GM21381 (cell line): ENCODE results near the gene AMY2B.
A peak's percentile ranks its signal among the peaks of the same experiment; 100 is the strongest.
"Not testable (repeated sequence)": the region's sequence is repeated elsewhere in the genome, so short reads cannot be mapped to it uniquely, and the experiment has no call there.

Source experiments
- ATAC-seq: cut with Tn5 transposase; IDR thresholded peaks from one replicate; pipeline ENCODE4 v1.9.1; 2021; ENCODE audit warnings: mild to moderate bottlenecking, moderate library complexity; ENCODE audit not compliant: unreplicated experiment

Gene AMY2B

DNA sequence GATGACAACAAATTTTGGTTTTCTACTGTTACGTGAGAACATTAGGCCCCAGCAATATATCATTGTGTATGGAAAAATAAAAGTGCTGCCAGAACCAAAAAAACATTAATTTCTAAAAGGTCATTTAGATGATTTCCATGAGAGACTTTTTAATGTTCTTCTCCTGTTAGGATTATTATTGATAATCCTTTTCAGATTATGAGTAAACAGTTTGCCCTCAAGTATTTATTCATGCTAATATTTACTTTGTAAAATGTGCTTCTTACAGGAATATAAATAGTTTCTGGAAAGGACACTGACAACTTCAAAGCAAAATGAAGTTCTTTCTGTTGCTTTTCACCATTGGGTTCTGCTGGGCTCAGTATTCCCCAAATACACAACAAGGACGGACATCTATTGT is at the start of gene AMY2B:
Gene AMY2B, plus strand, starts transcription at position 301 of the 400 bp plus-strand sequence. Its CDS starts 14 bp downstream, at position 315.
- not testable (repeated sequence) for ATAC-seq

DNA sequence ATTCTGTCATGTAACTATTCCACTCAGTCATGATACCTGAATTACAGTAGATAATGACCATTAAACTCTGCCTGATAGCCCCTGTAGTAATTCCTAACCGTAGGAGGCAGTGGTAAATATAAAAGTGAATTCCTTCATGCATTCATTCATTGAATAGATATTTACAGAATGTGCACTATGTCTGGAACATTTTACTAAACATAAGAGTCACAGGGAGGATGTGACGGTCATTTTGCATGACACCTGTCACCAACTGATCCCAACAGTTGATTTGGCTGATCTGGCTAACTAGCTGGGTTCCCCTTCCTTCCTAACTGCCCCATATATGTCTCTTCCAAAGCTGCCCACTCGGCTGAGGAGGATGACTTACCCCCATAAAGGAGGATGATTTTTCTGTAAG is 48.0 kb upstream of the AMY2B start:
- no peak for ATAC-seq

DNA sequence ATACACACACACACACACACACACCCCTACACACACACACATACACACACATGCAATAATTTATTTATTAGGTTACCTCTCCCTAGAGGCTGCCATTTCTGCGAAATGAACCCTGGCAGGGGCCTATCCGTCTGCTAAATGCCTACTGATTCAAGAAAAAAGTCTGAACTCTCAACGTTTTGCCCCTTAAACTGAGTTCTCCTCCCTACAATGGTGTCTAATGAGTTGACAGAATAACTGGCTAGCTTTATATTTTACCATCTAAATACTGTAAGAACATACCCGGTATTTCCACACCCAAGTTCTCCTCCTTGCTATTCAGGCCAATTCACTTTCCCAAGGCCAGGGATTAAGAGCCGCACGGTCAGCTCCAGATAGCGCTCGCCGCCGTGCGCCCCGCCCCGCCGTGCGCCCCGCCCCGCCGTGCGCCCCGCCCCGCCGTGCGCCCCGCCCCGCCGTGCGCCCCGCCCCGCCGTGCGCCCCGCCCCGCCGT is 46.2 kb upstream of the AMY2B start:
- peak; percentile 52 for ATAC-seq

DNA sequence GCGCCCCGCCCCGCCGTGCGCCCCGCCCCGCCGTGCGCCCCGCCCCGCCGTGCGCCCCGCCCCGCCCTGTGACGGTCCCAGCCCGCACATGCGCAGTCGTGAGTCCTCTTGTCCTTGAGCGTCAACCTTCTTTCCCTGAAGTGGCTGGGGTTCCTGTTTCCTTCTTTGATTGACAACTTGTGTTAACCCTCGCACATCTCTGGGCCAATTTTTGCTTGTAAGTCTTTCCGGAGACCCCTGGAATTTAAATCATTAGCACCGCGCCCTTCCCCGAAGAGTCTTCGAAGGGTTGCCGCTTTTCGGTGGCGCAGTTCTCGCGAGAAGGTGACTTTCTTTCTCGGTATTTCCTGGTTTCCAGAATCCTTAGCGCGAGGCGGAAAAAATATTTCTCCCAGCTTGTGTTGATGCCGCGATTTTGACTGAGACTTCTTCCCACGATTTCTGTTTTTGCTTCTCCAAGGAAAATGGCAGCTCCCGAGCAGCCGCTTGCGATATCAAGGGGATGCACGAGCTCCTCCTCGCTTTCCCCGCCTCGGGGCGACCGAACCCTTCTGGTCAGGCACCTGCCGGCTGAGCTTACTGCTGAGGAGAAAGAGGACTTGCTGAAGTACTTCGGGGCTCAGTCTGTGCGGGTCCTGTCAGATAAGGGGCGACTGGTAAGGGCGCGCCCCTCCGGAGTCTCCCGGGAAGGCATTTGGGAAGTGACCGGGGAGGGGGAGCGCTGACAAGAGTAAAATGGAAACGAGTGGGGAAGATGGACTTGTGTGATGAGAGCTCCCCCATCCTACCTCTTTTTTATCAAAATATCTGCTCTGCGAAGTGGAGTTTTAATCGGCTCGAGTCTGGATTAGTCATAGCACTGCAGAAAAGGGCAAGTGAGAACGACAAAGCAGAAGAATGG is 45.5 kb upstream of the AMY2B start, which contains the start of gene RNPC3:
Gene RNPC3, plus strand, starts transcription at position 93 of the 901 bp plus-strand sequence. Its CDS starts 372 bp downstream, at position 465.
- peak; percentile 74 for ATAC-seq

DNA sequence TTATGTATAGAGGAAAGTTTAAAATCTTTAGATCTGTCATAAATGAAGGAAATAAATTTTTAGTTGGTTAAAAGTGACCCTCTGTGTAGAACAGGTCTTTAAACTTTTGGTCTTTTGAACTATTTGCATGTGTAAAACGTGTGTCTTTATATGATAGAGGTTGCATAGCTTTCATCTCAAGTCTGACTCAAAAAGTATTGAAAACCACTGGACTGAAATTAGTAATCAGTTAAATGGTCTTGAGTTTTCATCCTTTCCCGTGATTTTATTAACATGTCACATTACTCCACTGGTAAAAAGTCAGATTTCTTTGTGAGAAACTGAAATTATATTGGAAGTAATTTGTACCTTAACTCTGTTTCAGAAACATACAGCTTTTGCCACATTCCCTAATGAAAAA is 44.1 kb upstream of the AMY2B start:
- ATAC-seq: no peak

DNA sequence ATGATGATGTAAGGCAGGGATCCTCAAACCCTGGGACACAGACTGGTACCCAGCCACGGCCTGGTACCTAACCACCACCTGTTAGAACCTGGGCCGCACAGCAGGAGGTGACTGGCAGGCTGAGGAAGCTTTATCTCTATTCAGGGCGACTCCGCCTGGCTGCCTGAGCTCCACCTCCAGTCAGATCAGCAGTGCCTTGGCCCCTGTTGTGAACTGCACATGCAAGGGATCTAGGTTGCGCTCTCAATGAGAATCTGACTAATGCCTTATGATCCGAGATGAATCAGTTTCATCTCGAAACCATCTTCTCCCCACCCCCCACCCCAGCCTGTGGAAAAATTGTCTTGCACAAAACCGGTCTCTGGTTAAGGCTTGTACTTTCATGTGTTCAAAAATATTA is 41.6 kb upstream of the AMY2B start:
- ATAC-seq: no peak

DNA sequence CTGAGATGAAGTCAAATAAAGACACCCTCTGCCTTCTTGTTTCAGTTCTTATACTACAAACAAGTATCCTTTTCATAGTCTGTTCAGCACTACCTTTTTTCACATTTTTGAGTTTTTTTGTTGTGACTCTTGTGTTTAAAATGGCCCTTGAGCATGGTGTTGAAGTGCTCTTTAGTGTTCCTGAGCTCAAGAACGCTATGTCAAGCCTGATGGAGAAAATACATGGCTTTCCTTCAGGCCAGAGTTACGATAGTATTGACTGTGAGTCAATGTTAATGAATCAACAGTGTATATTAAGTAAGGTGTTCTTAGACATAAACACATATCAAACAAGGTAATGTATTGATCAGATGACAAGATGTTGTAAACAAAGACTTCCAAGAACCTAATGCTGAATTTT is 33.2 kb upstream of the AMY2B start:
- ATAC-seq: no peak

DNA sequence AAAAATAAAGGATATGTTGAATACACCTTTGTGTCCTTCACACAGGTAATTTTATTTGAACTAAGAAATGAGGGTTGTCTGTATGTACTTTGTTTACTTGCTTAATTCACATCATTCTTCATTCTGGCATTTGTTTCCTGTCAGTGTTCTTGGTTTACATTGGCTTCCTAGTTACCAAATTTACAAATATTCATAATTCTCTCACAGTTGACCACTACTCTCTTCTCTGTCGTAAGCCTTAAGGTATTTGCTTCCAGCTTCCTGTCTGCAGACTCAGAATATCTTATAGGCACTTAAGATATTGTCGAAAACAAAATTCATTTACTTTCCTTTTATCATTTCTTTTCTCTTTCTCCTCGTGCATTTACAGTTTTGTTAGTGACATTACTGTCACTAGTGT is 30.0 kb upstream of the AMY2B start:
- ATAC-seq: no peak

DNA sequence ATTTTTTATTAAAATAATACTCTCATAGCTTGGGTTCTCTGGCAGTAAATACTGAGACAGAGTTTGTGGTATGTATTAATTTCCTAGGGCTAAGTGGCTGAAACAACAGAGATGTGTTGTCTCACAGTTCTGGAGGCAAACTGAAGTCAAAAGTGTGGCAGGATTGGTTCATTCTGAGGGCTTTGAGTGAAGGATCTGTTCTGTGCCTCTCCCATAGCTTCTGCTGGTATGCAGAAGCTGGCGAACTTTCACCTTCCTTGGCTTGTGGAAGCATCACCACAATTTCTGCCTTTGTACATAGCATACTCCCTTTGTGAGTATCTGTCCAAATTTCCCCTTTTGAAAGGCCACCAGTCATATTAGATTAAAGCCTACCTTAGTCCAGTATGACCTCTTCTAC is 24.9 kb upstream of the AMY2B start:
- ATAC-seq: no peak

DNA sequence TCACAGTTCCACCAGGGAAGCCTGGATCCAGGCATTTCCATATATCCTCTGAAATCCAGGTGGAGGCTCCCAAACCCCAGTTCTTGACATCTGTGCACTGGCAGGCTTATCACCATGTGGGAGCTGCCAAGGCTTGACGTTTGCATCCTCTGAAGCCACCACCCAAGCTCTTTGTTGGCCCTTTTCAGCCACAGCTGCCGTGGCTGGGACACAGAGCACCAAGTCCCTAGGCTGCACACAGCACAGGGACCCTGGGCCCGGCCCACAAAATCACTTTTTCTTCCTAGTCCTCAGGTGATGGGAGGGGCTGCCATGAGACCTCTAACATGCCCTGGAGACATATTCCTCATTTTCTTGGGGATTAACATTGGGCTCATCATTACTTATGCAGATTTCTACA is 23.5 kb upstream of the AMY2B start:
- no peak for ATAC-seq

DNA sequence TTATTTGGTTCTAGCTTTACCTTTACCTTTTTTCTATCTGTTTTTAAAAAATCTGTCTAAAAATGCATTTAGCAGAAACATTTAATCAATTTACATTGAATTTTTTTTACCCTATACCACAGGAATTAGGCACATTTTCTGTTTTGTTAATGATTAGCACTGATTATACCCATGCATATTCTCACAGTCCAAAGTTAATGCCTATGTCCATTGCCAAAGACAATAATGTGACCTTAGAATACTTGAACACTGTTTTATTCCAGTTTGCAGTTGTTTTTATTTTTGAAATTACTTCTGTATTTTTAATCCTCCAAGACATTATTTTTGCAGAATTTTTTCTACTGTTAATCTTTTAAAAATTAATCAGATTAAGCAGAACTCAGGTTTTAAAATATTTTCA is 11.0 kb upstream of the AMY2B start:
- no peak for ATAC-seq

DNA sequence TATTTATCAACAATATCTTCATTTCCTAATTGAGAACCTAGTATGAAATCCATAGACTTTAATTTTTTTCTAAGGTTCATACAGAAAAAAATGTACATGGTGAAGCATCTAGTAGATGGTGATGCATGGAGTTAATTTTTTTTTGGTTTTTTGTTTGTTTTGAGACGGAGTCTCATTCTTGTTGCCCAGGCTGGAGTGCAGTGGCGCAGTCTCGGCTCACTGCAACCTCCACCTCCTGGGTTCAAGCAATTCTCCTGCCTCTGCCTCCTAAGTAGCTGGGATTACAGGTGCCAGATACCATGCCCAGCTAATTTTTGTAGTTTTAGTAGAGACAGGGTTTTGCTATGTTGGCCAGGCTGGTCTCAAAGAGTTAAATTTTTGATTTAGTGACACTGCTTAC is 10.3 kb upstream of the AMY2B start:
- not testable (repeated sequence) for ATAC-seq

DNA sequence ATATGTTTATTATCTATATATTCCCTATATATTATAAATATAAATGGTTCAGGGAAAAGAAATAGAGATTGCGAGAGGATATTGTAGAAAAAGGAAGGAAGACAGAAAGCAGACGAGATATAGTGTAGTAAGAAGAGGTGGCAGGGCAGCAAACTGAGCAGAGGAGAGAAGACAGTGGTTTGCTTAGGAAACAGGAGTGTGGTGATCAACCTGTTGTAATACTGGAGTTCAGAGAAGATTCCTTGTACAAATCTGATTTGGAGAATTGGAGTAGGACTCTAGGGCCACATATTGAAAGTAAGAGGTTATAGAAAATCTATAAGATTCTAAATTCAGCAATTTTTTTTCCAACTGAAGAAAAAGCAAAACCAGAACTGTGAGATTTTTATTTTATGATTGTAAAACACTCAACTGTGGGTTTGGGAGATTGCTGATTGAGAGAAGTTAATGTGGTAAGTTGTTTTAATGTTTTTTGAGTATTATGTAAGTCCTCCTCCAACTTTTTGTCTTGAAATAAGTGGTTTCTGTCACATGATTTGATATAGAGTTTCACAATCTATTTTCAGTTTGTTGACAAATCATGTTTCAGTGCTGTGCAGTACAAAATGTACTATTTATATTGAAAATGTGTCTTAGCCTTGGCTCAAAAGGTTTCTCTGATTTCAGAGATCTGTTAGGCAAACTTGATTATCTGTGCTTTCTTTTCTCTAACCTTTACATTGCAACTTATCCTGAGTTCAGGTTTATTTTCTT is 9.6 kb upstream of the AMY2B start:
- ATAC-seq: peak; percentile 87

DNA sequence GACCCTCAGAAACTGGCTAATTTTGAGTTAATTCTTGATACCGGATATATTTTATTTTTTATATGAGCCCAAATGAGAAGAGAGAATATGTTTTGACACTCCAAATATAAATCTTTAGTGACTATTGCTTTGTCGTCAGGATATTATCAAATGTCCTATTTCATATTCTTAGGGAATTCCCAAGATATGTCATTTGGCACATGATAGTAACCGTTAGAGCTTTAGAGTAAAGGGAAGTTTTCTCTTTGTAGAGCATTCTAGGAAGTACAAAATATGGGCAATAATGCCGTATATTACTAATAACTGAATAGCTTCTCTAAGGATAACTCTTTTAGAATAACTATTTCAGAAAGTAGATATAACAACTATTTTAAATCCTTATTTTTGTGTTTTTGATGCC is 8.3 kb upstream of the AMY2B start:
- no peak for ATAC-seq

DNA sequence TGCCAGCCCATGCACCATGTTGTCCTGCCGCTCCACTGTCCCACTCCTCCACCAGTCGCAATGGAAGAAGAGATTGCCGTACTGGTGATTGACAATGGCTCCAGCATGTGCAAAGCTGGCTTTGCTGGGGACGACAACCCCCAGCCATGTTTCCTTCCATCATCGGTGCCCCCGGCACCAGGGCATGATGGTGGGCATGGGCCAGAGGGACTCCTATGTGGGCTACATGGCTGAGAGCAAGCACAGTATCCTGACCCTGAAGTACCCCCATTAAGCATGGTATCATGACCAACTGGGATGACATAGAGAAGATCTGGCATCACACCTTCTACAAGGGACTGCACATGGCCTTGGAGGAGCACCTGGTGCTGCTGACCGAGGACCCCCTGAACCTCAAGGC is 1.9 kb upstream of the AMY2B start:
- no peak for ATAC-seq

DNA sequence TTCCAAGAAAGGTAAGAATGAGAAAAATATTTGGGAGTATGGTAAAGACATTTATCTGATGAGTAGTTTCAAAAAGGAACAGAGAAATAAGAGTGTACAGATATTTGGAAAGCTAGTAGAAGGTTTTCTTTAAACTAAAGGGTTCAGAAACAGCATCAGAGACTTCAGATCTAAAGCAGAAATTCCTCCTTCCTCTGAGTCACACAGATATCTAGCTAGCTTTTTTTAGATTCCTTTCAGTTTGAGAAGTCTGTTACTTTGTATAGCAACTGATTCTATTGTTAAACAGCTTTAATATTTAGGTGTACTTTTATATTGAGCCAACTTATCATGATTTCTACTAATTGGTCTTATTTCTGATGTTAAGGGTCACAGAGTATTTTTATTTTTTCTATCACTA is 4.7 kb downstream of the AMY2B start:
- no peak for ATAC-seq

DNA sequence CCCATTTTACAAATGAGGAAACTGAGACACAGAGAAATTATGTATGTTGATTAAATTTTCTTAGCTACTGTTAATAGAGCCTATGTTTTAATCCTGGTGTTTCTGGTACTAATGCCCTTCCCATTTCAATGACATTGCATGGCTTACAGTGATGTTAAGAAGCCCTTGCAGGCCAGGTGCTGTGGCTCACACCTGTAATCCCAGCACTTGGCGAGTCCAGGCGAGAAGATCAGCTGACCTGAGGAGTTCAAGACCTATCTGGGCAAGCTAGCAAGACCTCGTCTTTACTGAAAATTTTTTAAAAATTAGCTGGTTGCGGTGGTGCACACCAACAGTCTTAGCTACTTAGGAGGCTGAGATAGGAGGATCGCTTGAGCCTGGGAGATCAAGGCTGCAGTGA is 5.4 kb downstream of the AMY2B start:
- ATAC-seq: not testable (repeated sequence)

DNA sequence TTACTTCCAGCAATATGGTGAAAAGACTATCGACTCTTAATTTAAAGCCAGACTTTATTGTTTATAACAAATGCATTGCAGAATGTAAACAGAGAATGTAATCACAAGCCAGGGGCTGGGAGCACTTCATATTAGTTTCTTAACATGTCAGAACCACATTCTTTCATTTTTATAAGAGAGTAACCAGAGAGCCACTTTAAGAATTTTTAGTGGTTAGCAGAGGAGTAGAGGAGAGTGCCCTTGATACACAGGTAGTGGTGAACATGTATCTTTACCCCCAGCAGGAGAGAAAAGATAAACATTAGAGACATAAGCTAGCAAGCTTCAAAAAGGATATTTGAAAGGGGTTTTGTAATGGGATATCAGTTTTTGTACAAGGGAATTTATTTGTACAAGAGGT is 11.1 kb downstream of the AMY2B start:
- ATAC-seq: no peak

DNA sequence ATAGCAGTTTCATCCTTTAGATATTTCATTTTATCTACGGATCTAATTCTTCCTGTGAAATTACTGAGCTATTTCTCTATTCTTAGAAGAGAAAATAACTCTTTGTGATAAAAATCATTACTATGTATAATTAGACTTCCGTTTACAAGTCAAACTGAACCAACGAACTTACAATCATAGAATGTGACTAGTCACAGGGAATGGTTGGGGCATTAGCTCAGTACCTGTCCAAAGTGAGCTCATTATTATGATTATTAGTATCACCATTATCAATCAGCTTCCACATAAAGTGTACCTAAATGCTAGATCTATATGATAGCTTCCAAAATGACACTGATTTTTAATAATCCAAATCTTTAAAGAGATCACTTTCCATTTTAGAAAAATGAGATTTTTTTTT is 12.5 kb downstream of the AMY2B start:
- ATAC-seq: no peak

DNA sequence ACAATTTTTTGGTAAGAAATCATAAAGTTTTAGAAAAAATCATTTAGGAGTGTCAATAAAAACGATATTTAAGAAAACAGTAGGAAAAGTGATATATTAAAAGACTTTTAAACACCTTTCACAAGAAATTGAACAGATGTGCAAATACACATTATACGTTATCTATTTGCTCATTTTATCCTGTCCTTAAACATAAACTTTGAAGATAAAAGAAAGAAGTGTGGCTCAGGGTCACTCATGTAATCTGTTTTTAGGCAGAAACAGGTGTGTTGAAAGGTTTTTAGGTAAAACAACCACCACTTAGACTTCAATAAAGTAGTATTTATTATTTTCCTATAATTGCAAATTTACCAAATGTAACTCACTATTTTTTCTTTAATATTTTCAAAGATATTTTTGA is 13.1 kb downstream of the AMY2B start:
- ATAC-seq: no peak

DNA sequence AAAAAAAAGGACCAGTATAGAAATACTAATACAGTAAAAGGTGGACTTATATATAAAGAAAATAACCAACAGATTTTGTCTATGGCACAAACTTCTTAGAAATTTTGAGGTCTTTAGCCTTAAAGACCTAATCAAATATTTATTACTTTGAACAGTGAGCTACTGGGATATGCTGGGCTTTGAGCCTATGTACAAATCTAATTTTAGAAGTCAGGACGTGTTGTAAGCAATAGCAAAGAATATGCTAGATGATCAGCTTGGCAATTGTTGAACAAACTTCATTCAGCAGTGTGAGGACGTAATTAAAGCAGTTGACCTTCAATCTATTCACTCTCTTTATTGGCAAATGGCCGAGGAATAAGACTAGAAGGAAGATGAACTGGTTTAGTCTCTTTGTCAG is 31.4 kb downstream of the AMY2B start:
- ATAC-seq: not testable (repeated sequence)

DNA sequence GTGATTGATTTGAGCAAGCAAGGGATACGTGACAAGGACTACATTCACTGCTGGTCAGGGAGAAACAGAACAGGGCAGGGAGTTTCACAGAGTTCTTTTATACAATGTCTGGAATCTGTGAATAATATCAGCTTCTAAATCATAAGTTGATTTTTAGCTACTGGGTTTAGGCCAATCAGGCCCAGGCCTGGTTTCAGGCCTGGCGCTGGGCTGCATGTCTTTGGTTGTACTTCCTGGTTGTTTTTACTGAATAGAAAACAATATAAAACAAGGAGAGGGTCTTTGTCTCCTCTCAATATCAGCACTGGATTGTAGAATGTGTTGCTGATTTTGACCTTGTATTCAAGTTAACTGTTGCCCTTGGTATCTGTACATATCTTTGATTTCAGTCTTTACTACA is 45.0 kb downstream of the AMY2B start:
- no peak for ATAC-seq
